H9 (cell line): ENCODE data around the gene HS3ST4. TPM values are rescaled to one million over a fixed set of nuclear protein-coding genes. Genes with fewer than 3 reads are reported as not detected.

Source experiments
- DNase-seq: peaks from one replicate; pipeline ENCODE4 v3.0.0-alpha.2; 2017
- H2AFZ ChIP-seq: one replicate; pipeline ENCODE4 v1.6.1; 2013; ENCODE audit warnings: mild to moderate bottlenecking, low read length, control low read depth, moderate library complexity
- H2AK5ac ChIP-seq: 2 replicates; pipeline ENCODE4 v1.6.1; 2013; ENCODE audit warnings: low read length, control low read depth, mixed read lengths; ENCODE audit not compliant: insufficient read length
- H2BK120ac ChIP-seq: one replicate; pipeline ENCODE4 v1.6.1; 2013; ENCODE audit warnings: low read depth, mild to moderate bottlenecking, low read length, control low read depth, inconsistent platforms; ENCODE audit not compliant: poor library complexity, severe bottlenecking
- H2BK12ac ChIP-seq: 2 replicates; pipeline ENCODE4 v1.6.1; 2013; ENCODE audit warnings: low read length, control low read depth, mixed read lengths, low read depth; ENCODE audit not compliant: insufficient read length
- H2BK15ac ChIP-seq: 2 replicates; pipeline ENCODE4 v1.6.1; 2013; ENCODE audit warnings: low read depth, low read length, control low read depth
- H2BK20ac ChIP-seq: one replicate; pipeline ENCODE4 v1.6.1; 2013; ENCODE audit warnings: low read depth, mild to moderate bottlenecking, low read length, control low read depth, inconsistent platforms; ENCODE audit not compliant: poor library complexity, severe bottlenecking
- H2BK5ac ChIP-seq: 2 replicates; pipeline ENCODE4 v1.6.1; 2013; ENCODE audit warnings: low read length, control low read depth, mixed read lengths; ENCODE audit not compliant: insufficient read length
- H3K14ac ChIP-seq: 2 replicates; pipeline ENCODE4 v1.6.1; 2013; ENCODE audit warnings: low read length, control low read depth; ENCODE audit not compliant: insufficient read depth
- H3K18ac ChIP-seq: 2 replicates; pipeline ENCODE4 v1.6.1; 2013; ENCODE audit warnings: low read depth, mild to moderate bottlenecking, mixed read lengths, low read length, control low read depth; ENCODE audit not compliant: insufficient read length
- H3K23ac ChIP-seq: 2 replicates; pipeline ENCODE4 v1.6.1; 2013; ENCODE audit warnings: low read length, control low read depth, mixed read lengths, low read depth; ENCODE audit not compliant: insufficient read length
- H3K23me2 ChIP-seq: 2 replicates; pipeline ENCODE4 v1.6.1; 2013; ENCODE audit warnings: low read depth, mild to moderate bottlenecking, mixed read lengths, low read length, control low read depth; ENCODE audit not compliant: insufficient read length, poor library complexity, severe bottlenecking
- H3K27ac ChIP-seq: 2 replicates; pipeline ENCODE4 v1.5.1; 2013; ENCODE audit warnings: low read length, control low read depth, mixed read lengths, low read depth; ENCODE audit not compliant: insufficient read length
- H3K27me3 ChIP-seq: 2 replicates; pipeline ENCODE4 v1.6.1; 2013; ENCODE audit warnings: low read length, control low read depth, inconsistent platforms; ENCODE audit not compliant: insufficient read depth
- H3K4ac ChIP-seq: 2 replicates; pipeline ENCODE4 v1.6.1; 2013; ENCODE audit warnings: low read depth, mild to moderate bottlenecking, control low read depth, inconsistent platforms, low read length, moderate library complexity
- H3K4me1 ChIP-seq: 2 replicates; pipeline ENCODE4 v1.6.1; 2013; ENCODE audit warnings: low read length, control low read depth, inconsistent platforms; ENCODE audit not compliant: insufficient read depth
- H3K4me2 ChIP-seq: 2 replicates; pipeline ENCODE4 v1.6.1; 2013; ENCODE audit warnings: low read length, control low read depth, mixed read lengths; ENCODE audit not compliant: insufficient read length, insufficient read depth
- H3K56ac ChIP-seq: 2 replicates; pipeline ENCODE4 v1.6.1; 2013; ENCODE audit warnings: low read depth, mild to moderate bottlenecking, mixed read lengths, low read length, control low read depth; ENCODE audit not compliant: insufficient read length
- H3K79me1 ChIP-seq: 2 replicates; pipeline ENCODE4 v1.6.1; 2013; ENCODE audit warnings: low read depth, mild to moderate bottlenecking, moderate library complexity, low read length, control low read depth, inconsistent platforms; ENCODE audit not compliant: insufficient read depth, poor library complexity, severe bottlenecking
- H3K79me2 ChIP-seq: 2 replicates; pipeline ENCODE4 v1.6.1; 2013; ENCODE audit warnings: low read length, control low read depth, inconsistent platforms; ENCODE audit not compliant: insufficient read depth
- H3K9ac ChIP-seq: 2 replicates; pipeline ENCODE4 v1.6.1; 2013; ENCODE audit warnings: low read length, control low read depth, mixed read lengths; ENCODE audit not compliant: insufficient read length; ENCODE audit errors: extremely low read depth
- H3K9me3 ChIP-seq: one replicate; pipeline ENCODE4 v1.6.1; 2013; ENCODE audit warnings: low read depth, low read length, inconsistent platforms; ENCODE audit not compliant: control insufficient read depth
- H3T11ph ChIP-seq: one replicate; pipeline ENCODE4 v1.6.1; 2013; ENCODE audit warnings: mild to moderate bottlenecking, low read length, control low read depth, inconsistent platforms
- H4K20me1 ChIP-seq: one replicate; pipeline ENCODE4 v1.6.1; 2013; ENCODE audit not compliant: control insufficient read depth, insufficient read length, insufficient read depth
- H4K5ac ChIP-seq: 2 replicates; pipeline ENCODE4 v1.6.1; 2013; ENCODE audit warnings: low read depth, mild to moderate bottlenecking, mixed read lengths, low read length, control low read depth; ENCODE audit not compliant: insufficient read length
- H4K8ac ChIP-seq: replicated peaks from 2 replicates; pipeline ENCODE4 v1.6.1; 2013; ENCODE audit warnings: low read length, control low read depth, mixed read lengths, low read depth; ENCODE audit not compliant: insufficient read length
- H4K91ac ChIP-seq: 2 replicates; pipeline ENCODE4 v1.6.1; 2013; ENCODE audit warnings: low read depth, mild to moderate bottlenecking, moderate library complexity, mixed read lengths, low read length, control low read depth; ENCODE audit not compliant: insufficient read length
- H3K27ac Mint-ChIP-seq, 3 experiments: 2 replicates in 2 of 3; 3 replicates in 1 of 3; pipeline ENCODE4 v1.8.0; 2020 to 2021; ENCODE audit warnings: mixed read lengths in 3 of 3, mild to moderate bottlenecking in 1 of 3, moderate library complexity in 1 of 3
- H3K27me3 Mint-ChIP-seq: 2 replicates; pipeline ENCODE4 v1.8.0; 2021; ENCODE audit warnings: low read depth, mild to moderate bottlenecking, moderate library complexity, mixed read lengths
- H3K36me3 Mint-ChIP-seq, 3 experiments: 2 replicates in 2 of 3; 3 replicates in 1 of 3; pipeline ENCODE4 v1.8.0; 2020 to 2021; ENCODE audit warnings: low read depth in 3 of 3, mixed read lengths in 3 of 3; ENCODE audit not compliant: insufficient read depth in 1 of 3
- H3K4me1 Mint-ChIP-seq, 2 experiments: 2 replicates each; pipeline ENCODE4 v1.8.0; 2020; ENCODE audit warnings: mixed read lengths in 2 of 2
- H3K4me3 Mint-ChIP-seq, 2 experiments: 2 replicates in 1 of 2; 3 replicates in 1 of 2; pipeline ENCODE4 v1.8.0; 2020 to 2021; ENCODE audit warnings: mild to moderate bottlenecking in 2 of 2, mixed read lengths in 2 of 2, moderate library complexity in 1 of 2
- H3K9me3 Mint-ChIP-seq, 2 experiments: 2 replicates in 1 of 2; 3 replicates in 1 of 2; pipeline ENCODE4 v1.8.0; 2020; ENCODE audit warnings: mild to moderate bottlenecking in 2 of 2, mixed read lengths in 2 of 2, moderate library complexity in 1 of 2
- CTCF ChIP-seq: fragments of 200-600 bp; sonication (generic); conservative IDR thresholded peaks from 3 replicates; pipeline ENCODE4 v1.8.0; 2021; ENCODE audit warnings: antibody characterized with exemption, mild to moderate bottlenecking
- WGBS: extraction: QIAGEN DNeasy Blood & Tissue Kit; methylation state at CpG from one replicate; pipeline ENCODE4 v1.1.7; 2013; ENCODE audit warnings: missing lambda C conversion rate, low lambda C conversion rate, mixed read lengths; ENCODE audit not compliant: insufficient read length; ENCODE audit errors: extremely low coverage; 5-methylcytosine and 5-hydroxymethylcytosine counted together
- total RNA-seq: library from RNA; stranded (reverse); gene quantifications from 2 replicates; pipeline ENCODE4 v1.2.1, GENCODE V29; 2021

Gene HS3ST4
- total RNA-seq, 1 experiment from 2014 or later = 1.7 TPM

GRCh38 chr16:25693631-25694030, 1.9 kb downstream of the HS3ST4 start:
- H3K23ac ChIP-seq = no peak overlapping the region
- peak overlapping the region; percentile 65 for H3K4me2 ChIP-seq
- TF ChIP-seq CTCF = no peak
- H2BK15ac ChIP-seq = no peak overlapping the region
- Mint-ChIP-seq H3K9me3 (no peaks in the 10 kb centered on the region; a peak in 1 of 5 replicates), H3K4me1 (peaks cover 18 to 20% of the 10 kb centered on the region in 2 experiments), H3K27ac (no peak overlapping the region), H3K36me3 (no peaks in the 10 kb centered on the region), H3K4me3 (peak overlapping the region; percentile 70 to 84), H3K27me3 (peaks cover 65% of the 10 kb centered on the region)
- H3K27me3 ChIP-seq = peaks cover 13% of the 10 kb centered on the region; the same call in 1 of the 2 replicates
- no peak overlapping the region for H3K27ac ChIP-seq
- no peak overlapping the region for H3K9ac ChIP-seq
- H2AFZ ChIP-seq = no peak overlapping the region
- no peaks in the 10 kb centered on the region for H3K79me2 ChIP-seq
- H3K56ac ChIP-seq = no peak overlapping the region
- no peak overlapping the region for H3K4ac ChIP-seq
- no peak overlapping the region for H2BK20ac ChIP-seq
- H3K14ac ChIP-seq = no peak overlapping the region
- no CpG with 5 or more reads among the region's 9 CpGs for WGBS
- peaks cover 2% of the 10 kb centered on the region; the same call in 1 of the 2 replicates for H3K4me1 ChIP-seq
- no peaks in the 10 kb centered on the region for H3K9me3 ChIP-seq
- H4K91ac ChIP-seq = no peak overlapping the region
- no peak overlapping the region for H2AK5ac ChIP-seq
- no peak overlapping the region for H3T11ph ChIP-seq
- H3K18ac ChIP-seq = no peak overlapping the region
- no peak overlapping the region for H2BK12ac ChIP-seq
- DNase-seq = no peak
- H4K5ac ChIP-seq = no peak overlapping the region
- H3K23me2 ChIP-seq = peaks cover 15% of the 10 kb centered on the region
- no peaks in the 10 kb centered on the region for H4K20me1 ChIP-seq
- H3K79me1 ChIP-seq = no peaks in the 10 kb centered on the region
- H2BK5ac ChIP-seq = no peak overlapping the region
- no peak overlapping the region for H4K8ac ChIP-seq
- H2BK120ac ChIP-seq = no peak overlapping the region
